Suprapubic skin (tissue), 4 donors: ENCODE data around the gene CA12. TPM values are rescaled to one million over a fixed set of nuclear protein-coding genes. Genes with fewer than 3 reads are reported as not detected.
"Not testable (repeated sequence)": the region's sequence is repeated elsewhere in the genome, so short reads cannot be mapped to it uniquely, and the experiment has no call there.

Experiments used
- DNase-seq, 2 donors: peaks; one replicate each; pipeline ENCODE4 v3.0.0-alpha.2; 2019; ENCODE audit warnings: low spot score in 2 of 2
- H3K27ac ChIP-seq: fragments of 200-600 bp; sonication (generic); one replicate; pipeline ENCODE4 v1.5.1; 2019
- H3K27me3 ChIP-seq: fragments of 200-600 bp; sonication (generic); one replicate; pipeline ENCODE4 v1.5.1; 2019
- H3K36me3 ChIP-seq: fragments of 200-600 bp; sonication (generic); one replicate; pipeline ENCODE4 v1.5.1; 2019
- H3K4me1 ChIP-seq: fragments of 200-600 bp; sonication (generic); one replicate; pipeline ENCODE4 v1.5.1; 2019
- H3K4me3 ChIP-seq: fragments of 200-600 bp; sonication (generic); one replicate; pipeline ENCODE4 v1.5.1; 2019; ENCODE audit warnings: mild to moderate bottlenecking
- H3K9me3 ChIP-seq: fragments of 200-600 bp; sonication (generic); one replicate; pipeline ENCODE4 v1.5.1; 2019
- EP300 ChIP-seq: sonication (generic); formaldehyde crosslinking; IDR thresholded peaks from one replicate; pipeline ENCODE4 v1.6.1; 2017; ENCODE audit warnings: antibody characterized with exemption
- POLR2A ChIP-seq, 2 donors: fragments of 450-650 bp; IDR thresholded peaks; one replicate each; pipeline ENCODE4 v1.6.1; 2017; ENCODE audit warnings: antibody characterized with exemption in 2 of 2, mild to moderate bottlenecking in 2 of 2, moderate library complexity in 2 of 2
- POLR2AphosphoS5 ChIP-seq, 3 donors: sonication (generic); formaldehyde crosslinking; IDR thresholded peaks; one replicate each; pipeline ENCODE4 v1.6.1; 2017; ENCODE audit warnings: antibody characterized with exemption in 3 of 3
- WGBS: methylation state at CpG from one replicate; pipeline ENCODE4 v1.1.5; 2018; 5-methylcytosine and 5-hydroxymethylcytosine counted together
- total RNA-seq, 4 donors: library from RNA; depleted of rRNA; stranded (reverse); fragments of >200 nt; gene quantifications; one replicate each; pipeline ENCODE4 v1.1.0, GENCODE V29; 2016
- TF ChIP-seq, protein P1 (sequence below), 2 donors: fragments of 200-600 bp in 1 of 2; fragments of 450-650 bp in 1 of 2; sonication (generic) in 1 of 2; IDR thresholded peaks; one replicate each; pipeline ENCODE4 v1.5.1; 2016 to 2019; ENCODE audit warnings: antibody characterized with exemption in 2 of 2, mild to moderate bottlenecking in 1 of 2, moderate library complexity in 1 of 2

CA12 gene
- total RNA-seq, 4 donors from 2014 or later, result 292 to 338 (median 317) TPM

DNA sequence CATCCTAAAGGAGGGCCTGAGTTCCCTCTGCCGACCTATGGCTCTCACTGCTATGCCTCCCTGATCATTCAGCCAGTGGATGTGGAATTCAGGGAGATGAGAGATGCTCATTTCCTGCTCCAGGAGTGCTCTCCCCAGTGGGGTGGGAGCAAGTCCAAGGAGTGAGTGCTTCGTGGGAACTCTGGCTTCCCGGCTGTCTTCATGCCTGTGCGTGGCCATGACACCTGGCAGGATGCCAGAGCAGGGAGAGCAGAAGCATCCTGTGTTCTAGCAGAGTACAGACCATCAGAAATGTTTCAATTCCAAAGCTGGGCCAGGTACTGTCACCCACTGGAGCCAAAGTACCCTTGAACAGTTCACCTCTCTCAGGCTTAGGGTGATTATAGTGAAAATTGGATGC lies 59.1 kb downstream of the CA12 start:
- 29% methylated on average over 4 of the region's 4 CpGs for WGBS
- Histone ChIP-seq H3K27me3 (no peaks in the 10 kb centered on the region), H3K36me3 (peaks cover 10% of the 10 kb centered on the region), H3K4me3 (no peak overlapping the region), H3K27ac (no peak overlapping the region), H3K9me3 (no peaks in the 10 kb centered on the region), H3K4me1 (peaks cover 3% of the 10 kb centered on the region)
- DNase-seq, result no peak
- TF ChIP-seq EP300, result no peak
- TF ChIP-seq POLR2A (IDR thresholded peaks at IDR 0.05), result no peak
- TF ChIP-seq POLR2AphosphoS5 (IDR thresholded peaks at IDR 0.05), result no peak
- TF ChIP-seq, protein P1, sequence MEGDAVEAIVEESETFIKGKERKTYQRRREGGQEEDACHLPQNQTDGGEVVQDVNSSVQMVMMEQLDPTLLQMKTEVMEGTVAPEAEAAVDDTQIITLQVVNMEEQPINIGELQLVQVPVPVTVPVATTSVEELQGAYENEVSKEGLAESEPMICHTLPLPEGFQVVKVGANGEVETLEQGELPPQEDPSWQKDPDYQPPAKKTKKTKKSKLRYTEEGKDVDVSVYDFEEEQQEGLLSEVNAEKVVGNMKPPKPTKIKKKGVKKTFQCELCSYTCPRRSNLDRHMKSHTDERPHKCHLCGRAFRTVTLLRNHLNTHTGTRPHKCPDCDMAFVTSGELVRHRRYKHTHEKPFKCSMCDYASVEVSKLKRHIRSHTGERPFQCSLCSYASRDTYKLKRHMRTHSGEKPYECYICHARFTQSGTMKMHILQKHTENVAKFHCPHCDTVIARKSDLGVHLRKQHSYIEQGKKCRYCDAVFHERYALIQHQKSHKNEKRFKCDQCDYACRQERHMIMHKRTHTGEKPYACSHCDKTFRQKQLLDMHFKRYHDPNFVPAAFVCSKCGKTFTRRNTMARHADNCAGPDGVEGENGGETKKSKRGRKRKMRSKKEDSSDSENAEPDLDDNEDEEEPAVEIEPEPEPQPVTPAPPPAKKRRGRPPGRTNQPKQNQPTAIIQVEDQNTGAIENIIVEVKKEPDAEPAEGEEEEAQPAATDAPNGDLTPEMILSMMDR (IDR thresholded peaks at IDR 0.05), result no peak

DNA sequence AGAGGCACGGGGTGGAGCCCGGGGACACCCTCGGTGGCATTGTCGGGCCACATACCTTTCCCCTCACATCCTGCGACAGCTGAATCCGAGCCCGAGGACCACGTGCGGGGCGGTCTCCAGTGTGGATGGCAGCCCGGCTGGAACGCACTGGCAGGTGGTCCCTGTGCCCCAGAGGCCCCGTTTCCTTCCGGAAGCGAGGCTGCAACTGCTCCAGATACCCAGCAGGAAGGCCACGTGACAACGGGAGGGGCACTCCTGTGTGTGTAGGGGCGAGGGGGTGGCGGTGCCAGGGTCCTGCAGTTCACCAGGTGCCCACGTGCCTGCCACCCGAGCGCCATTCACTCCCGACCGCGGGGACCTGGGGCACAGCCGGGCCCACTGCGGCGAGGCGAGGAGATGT lies 60.2 kb downstream of the CA12 start:
- Histone ChIP-seq H3K4me1 (peaks cover 3% of the 10 kb centered on the region), H3K27me3 (no peaks in the 10 kb centered on the region), H3K4me3 (no peak overlapping the region), H3K27ac (no peak overlapping the region), H3K9me3 (no peaks in the 10 kb centered on the region), H3K36me3 (peaks cover 10% of the 10 kb centered on the region)
- TF ChIP-seq EP300 (no peak), POLR2A (IDR thresholded peaks at IDR 0.05) (no peak), POLR2AphosphoS5 (IDR thresholded peaks at IDR 0.05) (no peak)
- TF ChIP-seq, protein P1 (IDR thresholded peaks at IDR 0.05), result no peak
- DNase-seq, result no peak
- WGBS, result 93% methylated on average over 22 of the region's 29 CpGs

DNA sequence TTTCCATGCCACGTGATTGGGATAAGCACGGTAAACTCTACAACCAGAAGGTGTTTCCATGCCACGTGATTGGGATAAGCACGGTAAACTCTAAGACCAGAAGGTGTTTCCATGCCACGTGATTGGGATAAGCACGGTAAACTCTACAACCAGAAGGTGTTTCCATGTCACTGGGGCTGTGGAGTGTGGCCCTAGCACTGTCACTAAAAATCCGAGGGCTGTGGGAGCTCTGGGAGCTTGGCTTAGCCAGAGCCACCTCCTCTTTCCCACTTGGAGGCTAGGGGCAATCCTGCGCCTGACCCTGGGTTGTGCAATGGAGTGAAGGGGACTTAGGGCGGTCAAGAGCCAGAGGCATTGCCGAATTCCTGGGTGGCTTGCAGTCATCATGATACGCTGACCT lies 60.7 kb downstream of the CA12 start:
- 89% methylated on average over 5 of the region's 11 CpGs for WGBS
- not testable (repeated sequence) for DNase-seq, H3K36me3 ChIP-seq, H3K9me3 ChIP-seq, H3K4me3 ChIP-seq, H3K27ac ChIP-seq, H3K4me1 ChIP-seq, H3K27me3 ChIP-seq

DNA sequence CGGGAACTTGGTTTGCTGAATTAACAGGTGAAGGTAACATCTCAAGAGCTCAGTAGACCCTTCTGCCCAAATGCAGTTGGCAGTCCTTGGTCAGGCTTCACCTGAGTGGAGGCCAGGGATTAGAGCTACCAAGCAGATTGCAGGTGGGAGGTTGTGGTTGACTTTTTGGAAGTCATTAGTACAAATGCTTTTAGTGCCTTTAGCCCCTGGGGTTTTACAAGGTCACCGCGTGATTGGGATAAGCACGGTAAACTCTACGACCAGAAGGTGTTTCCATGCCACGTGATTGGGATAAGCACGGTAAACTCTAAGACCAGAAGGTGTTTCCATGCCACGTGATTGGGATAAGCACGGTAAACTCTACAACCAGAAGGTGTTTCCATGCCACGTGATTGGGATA lies 61.2 kb downstream of the CA12 start:
- DNase-seq, H3K4me1 ChIP-seq, H3K4me3 ChIP-seq, H3K9me3 ChIP-seq, H3K27me3 ChIP-seq, H3K36me3 ChIP-seq, H3K27ac ChIP-seq: not testable (repeated sequence)
- 96% methylated on average over 10 of the region's 10 CpGs for WGBS

DNA sequence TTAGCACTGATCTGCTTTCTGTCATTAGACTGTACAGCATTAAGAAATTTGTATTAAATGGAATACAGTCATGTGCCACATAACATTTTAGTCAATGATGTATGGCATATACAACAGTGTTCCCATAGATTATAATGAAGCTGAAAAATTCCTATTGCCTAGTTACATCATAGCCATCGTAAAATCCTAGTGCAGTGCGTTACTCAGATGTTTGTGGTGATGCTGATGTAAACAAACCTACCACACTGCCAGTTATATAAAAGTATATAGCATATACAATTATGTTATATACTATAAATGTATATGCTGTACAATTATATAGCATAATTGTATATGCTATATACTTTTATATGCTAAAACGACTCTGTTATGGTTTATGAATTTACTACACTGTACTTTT lies 62.6 kb downstream of the CA12 start:
- Histone ChIP-seq H3K27ac (no peak overlapping the region), H3K9me3 (no peaks in the 10 kb centered on the region), H3K4me3 (no peak overlapping the region), H3K36me3 (no peaks in the 10 kb centered on the region), H3K4me1 (peaks cover 3% of the 10 kb centered on the region), H3K27me3 (no peaks in the 10 kb centered on the region)
- no peak for DNase-seq
- 88% methylated on average over 3 of the region's 3 CpGs for WGBS
- TF ChIP-seq, protein P1 (IDR thresholded peaks at IDR 0.05), result no peak
- no peak for TF ChIP-seq POLR2A (IDR thresholded peaks at IDR 0.05)
- no peak for TF ChIP-seq EP300
- TF ChIP-seq POLR2AphosphoS5 (IDR thresholded peaks at IDR 0.05), result no peak

DNA sequence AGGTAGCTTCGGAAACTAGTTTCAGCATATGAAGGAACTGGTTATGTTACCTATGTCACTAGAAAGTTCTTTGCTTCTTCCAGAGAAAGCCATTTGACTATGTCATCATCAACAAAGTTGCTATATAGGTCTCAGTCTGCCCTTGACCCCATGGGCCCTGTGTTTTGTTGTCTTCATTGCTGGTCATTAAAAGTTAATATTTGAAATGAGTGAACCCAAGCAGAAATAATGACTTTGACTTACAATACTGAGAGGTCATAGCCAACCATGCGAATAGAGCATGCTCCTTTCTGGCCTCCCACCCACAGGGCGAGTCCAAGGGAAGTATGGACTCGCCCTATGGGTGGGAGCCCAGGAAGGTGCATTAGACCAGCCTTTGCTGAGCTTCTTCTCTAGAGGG lies 63.3 kb downstream of the CA12 start:
- Histone ChIP-seq H3K9me3 (no peaks in the 10 kb centered on the region), H3K36me3 (no peaks in the 10 kb centered on the region), H3K4me3 (no peak overlapping the region), H3K27ac (no peak overlapping the region), H3K4me1 (peaks cover 3% of the 10 kb centered on the region), H3K27me3 (no peaks in the 10 kb centered on the region)
- TF ChIP-seq EP300 (no peak), POLR2A (IDR thresholded peaks at IDR 0.05) (no peak), POLR2AphosphoS5 (IDR thresholded peaks at IDR 0.05) (no peak)
- TF ChIP-seq, protein P1 (IDR thresholded peaks at IDR 0.05), result no peak
- 87% methylated on average over 4 of the region's 4 CpGs for WGBS
- no peak for DNase-seq
